Measurements from ENCODE around the gene TRIM59. TPM values are rescaled to one million over a fixed set of nuclear protein-coding genes. Genes with fewer than 3 reads are reported as not detected.

TRIM59 gene
- total and polyA plus RNA-seq, 9 of the 15 experiments (the other 6 are each of a cell fraction or from before 2014, with no cell fraction given): 16.8 to 101 (median 34.8) TPM

DNA sequence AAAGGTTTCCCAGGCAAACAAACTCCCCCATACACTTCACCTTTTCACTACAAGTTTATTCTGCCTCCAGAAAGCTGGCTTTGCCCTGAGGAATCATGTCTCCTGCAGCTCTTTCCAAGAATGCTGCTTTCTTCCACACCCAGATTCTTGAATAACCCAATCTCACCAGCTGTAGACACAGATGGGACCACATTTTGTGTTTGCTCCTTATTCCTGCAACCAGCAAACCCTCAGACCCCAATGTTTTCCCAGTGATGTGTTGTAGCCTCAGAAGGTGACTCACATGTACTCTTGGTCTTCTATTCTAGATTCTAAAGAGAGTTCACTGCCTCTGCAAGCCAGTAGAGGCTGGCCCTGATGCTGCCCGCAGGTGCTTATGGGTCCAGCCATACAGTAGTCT is 23.6 kb upstream of the TRIM59 start:
- no TSS peak for BruUV-seq (replicated peaks)
- POLR2A ChIA-PET: no interaction called here
- no peak overlapping the region for H2AFZ ChIP-seq (ENCODE audit: low read depth, low read length)

DNA sequence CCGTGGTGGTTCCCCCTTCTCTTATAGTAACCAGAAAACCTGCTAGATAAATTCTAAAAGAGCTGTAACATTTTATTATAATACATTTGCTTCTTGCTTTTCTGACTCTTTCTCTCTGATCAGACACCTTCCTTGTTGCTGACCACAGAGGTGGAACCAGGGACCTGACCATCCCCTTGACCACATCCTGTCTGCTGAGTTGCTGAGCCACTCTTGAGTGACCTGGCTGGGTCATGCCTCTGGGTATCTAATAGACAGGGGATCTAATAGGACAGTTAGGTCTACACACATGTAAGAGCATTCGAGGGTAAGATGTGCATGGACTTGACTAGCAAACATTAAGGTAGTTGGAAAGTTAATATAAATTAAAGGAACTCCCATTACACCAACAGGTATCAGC is 22.8 kb upstream of the TRIM59 start:
- no peak for DNase-seq (ENCODE audit: extremely low read depth in 1 of 4, low spot score in 3 of 4)
- Histone ChIP-seq H3K9me1 (ENCODE audit: control insufficient read depth, insufficient read depth, low read length) (no peaks in the 10 kb centered on the region), H3K27ac (ENCODE audit: extremely low read depth, low read depth, low read length) (no peak overlapping the region), H3K9ac (ENCODE audit: insufficient read depth in 1 of 2, low read depth in 2 of 2, low read length in 2 of 2) (no peak overlapping the region), H3K4me2 (ENCODE audit: insufficient read depth, low read length) (no peak overlapping the region), H3K79me2 (ENCODE audit: control insufficient read depth, insufficient read depth, low read length) (no peaks in the 10 kb centered on the region), H3K4me3 (no peak overlapping the region), H3K9me3 (replicated peaks; ENCODE audit: control insufficient read depth, insufficient read depth, low read depth, low read length) (peaks cover 5% of the 10 kb centered on the region; the same call in 1 of the 2 replicates), H2AFZ (ENCODE audit: low read depth, low read length) (no peak overlapping the region), H3K36me3 (ENCODE audit: control insufficient read depth, insufficient read depth, low read length) (no peaks in the 10 kb centered on the region), H3K27me3 (ENCODE audit: control insufficient read depth in 2 of 2, insufficient read depth in 2 of 2, low read length in 2 of 2) (no peaks in the 10 kb centered on the region), H4K20me1 (replicated peaks; ENCODE audit: control insufficient read depth, insufficient read depth, low read length) (no peaks in the 10 kb centered on the region), H3K4me1 (replicated peaks in 1 of 2; ENCODE audit: control insufficient read depth in 2 of 2, insufficient read depth in 2 of 2, low read length in 2 of 2) (no peaks in the 10 kb centered on the region)
- in situ Hi-C loops (cut with MboI): loop anchor here (25.0 kb wide), 1 partner anchor 585 kb away; no protein-coding TSS in a partner anchor
- 0% methylated on average over 2 of the region's 2 CpGs for WGBS (ENCODE audit: insufficient coverage, low coverage, missing lambda C conversion rate)
- intact Hi-C loops (cut with micrococcal nuclease): no loop called here
- POLR2A ChIA-PET: interaction anchor here (0.8 kb wide), 1 partner anchor 310 kb away, joined by 3 read pairs; no protein-coding TSS in a partner anchor
- no peak for TF ChIP-seq HOMEZ (CRISPR knock-in tag; IDR thresholded peaks at IDR 0.05)
- no TSS peak for BruUV-seq (replicated peaks)
- ATAC-seq: no peak
- CTCF ChIA-PET (ENCODE audit: low intra/inter-chr PET ratio): no interaction called here
- FAIRE-seq: no peak

More for the DNA sequence above, 23.6 kb upstream of the TRIM59 start:
- Histone ChIP-seq H4K20me1 (replicated peaks; ENCODE audit: control insufficient read depth, insufficient read depth, low read length) (no peaks in the 10 kb centered on the region), H3K9me3 (replicated peaks; ENCODE audit: control insufficient read depth, insufficient read depth, low read depth, low read length) (peaks cover 5% of the 10 kb centered on the region; the same call in 1 of the 2 replicates), H3K27me3 (ENCODE audit: control insufficient read depth in 2 of 2, insufficient read depth in 2 of 2, low read length in 2 of 2) (no peaks in the 10 kb centered on the region), H3K36me3 (ENCODE audit: control insufficient read depth, insufficient read depth, low read length) (no peaks in the 10 kb centered on the region), H3K4me3 (no peak overlapping the region), H3K9ac (ENCODE audit: insufficient read depth in 1 of 2, low read depth in 2 of 2, low read length in 2 of 2) (no peak overlapping the region), H3K27ac (ENCODE audit: extremely low read depth, low read depth, low read length) (no peak overlapping the region), H3K79me2 (ENCODE audit: control insufficient read depth, insufficient read depth, low read length) (no peaks in the 10 kb centered on the region), H3K4me2 (ENCODE audit: insufficient read depth, low read length) (no peak overlapping the region), H3K9me1 (ENCODE audit: control insufficient read depth, insufficient read depth, low read length) (no peaks in the 10 kb centered on the region), H3K4me1 (replicated peaks in 1 of 2; ENCODE audit: control insufficient read depth in 2 of 2, insufficient read depth in 2 of 2, low read length in 2 of 2) (peaks cover 0 to 3% of the 10 kb centered on the region in 2 experiments; a peak in 1 of 5 replicates)
- 0% methylated on average over 1 of the region's 1 CpG for WGBS (ENCODE audit: insufficient coverage, low coverage, missing lambda C conversion rate)
- TF ChIP-seq CREM (IDR thresholded peaks at IDR 0.05; ENCODE audit: low read depth) (no peak), ZFP36 (IDR thresholded peaks at IDR 0.05; ENCODE audit: low read depth, low read length, partially characterized antibody) (no peak), ESRRA (IDR thresholded peaks at IDR 0.05; ENCODE audit: borderline replicate concordance, low read depth) (no peak)
- CTCF ChIA-PET (ENCODE audit: low intra/inter-chr PET ratio): no interaction called here
- ATAC-seq (no peak), FAIRE-seq (no peak), DNase-seq (ENCODE audit: extremely low read depth in 1 of 4, low spot score in 3 of 4) (no peak)
- intact Hi-C loops (cut with micrococcal nuclease): no loop called here
- in situ Hi-C loops (cut with MboI): loop anchor here (25.0 kb wide), 1 partner anchor 586 kb away; no protein-coding TSS in a partner anchor
